Measurements from ENCODE around the gene SIRT5. TPM values are rescaled to one million over a fixed set of nuclear protein-coding genes. Genes with fewer than 3 reads are reported as not detected.

Gene SIRT5
- total RNA-seq, 1 experiment from 2014 or later: 13.8 TPM

DNA sequence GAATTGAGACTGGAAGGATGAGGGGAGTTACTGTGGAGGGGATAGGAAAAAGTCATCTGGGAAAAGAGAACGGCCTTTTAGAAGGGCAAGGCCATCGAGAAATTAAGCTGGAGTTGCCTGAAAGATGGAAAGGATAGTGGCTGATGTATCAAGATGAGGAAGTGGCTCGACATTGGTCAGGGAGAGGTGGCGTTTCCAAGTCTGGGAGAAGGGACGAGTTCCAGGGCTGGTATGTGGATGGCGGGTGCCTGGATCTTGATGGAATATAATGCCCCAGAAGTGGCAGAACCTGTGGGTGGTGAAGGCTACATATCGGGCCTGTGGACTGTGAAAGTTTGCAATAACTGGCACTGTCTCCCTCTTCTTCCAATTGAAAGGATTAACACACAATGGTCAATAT, 2.2 kb upstream of the SIRT5 start:
- RAD21 ChIA-PET (ENCODE audit: low non-redundant PET in 1 of 2, low total read pairs in 2 of 2, uncharacterized antibody in 2 of 2, unreplicated experiment in 2 of 2): no interaction called here
- Histone ChIP-seq H3K4me2 (ENCODE audit: low read length) (no peak overlapping the region), H3K9me2 (ENCODE audit: insufficient read depth) (no peaks in the 10 kb centered on the region), H2AFZ (ENCODE audit: low read depth, low read length, poor library complexity, severe bottlenecking) (no peak overlapping the region), H3K9ac (ENCODE audit: low read length) (no peak overlapping the region), H3K27me3 (ENCODE audit: insufficient read depth, low read length) (no peaks in the 10 kb centered on the region), H3K36me3 (ENCODE audit: control insufficient read depth in 1 of 2, insufficient read depth in 2 of 2, low read length in 2 of 2) (0 out of 4 replicates have a peak, but pooled peaks cover 0 to 4% of the 10 kb centered on the region in 2 experiments), H3K79me2 (ENCODE audit: insufficient read depth, low read length) (peaks cover 7% of the 10 kb centered on the region; the same call in 1 of the 2 replicates), H3K27ac (ENCODE audit: low read depth, low read length) (no peak overlapping the region), H3K4me1 (ENCODE audit: control insufficient read depth in 1 of 2, insufficient read depth in 2 of 2, low read length in 2 of 2) (peaks cover 8 to 21% of the 10 kb centered on the region in 2 experiments), H4K20me1 (ENCODE audit: insufficient read depth) (no peaks in the 10 kb centered on the region), H3K4me3 (replicated peaks in 1 of 2; ENCODE audit: low read depth in 1 of 2, low read length in 2 of 2) (no peak overlapping the region), H3K9me3 (ENCODE audit: control insufficient read depth in 1 of 2, insufficient read depth in 1 of 2, low read depth in 1 of 2, low read length in 2 of 2) (no peaks in the 10 kb centered on the region)
- ATAC-seq (no peak), DNase-seq (ENCODE audit: low read depth, low spot score) (no peak)
- intact Hi-C loops (cut with micrococcal nuclease): loop anchor here (5.0 kb wide), 1 partner anchor 85 kb away; the partner anchor contains the start of gene GFOD1
- POLR2A ChIA-PET: no interaction called here
- TF ChIP-seq POLR2AphosphoS5 (IDR thresholded peaks at IDR 0.05; ENCODE audit: low read depth, low read length) (0 out of 2 replicates have a peak, but pooled peaks have one; percentile 2), POLR2A (IDR thresholded peaks at IDR 0.05; ENCODE audit: borderline replicate concordance, extremely low read depth, insufficient read depth, insufficient read length) (no peak)
- BruUV-seq (replicated peaks): no TSS peak
- CTCF ChIA-PET: interaction anchor here (1.2 kb wide), 1 partner anchor 242 kb away, joined by 3 read pairs; no protein-coding TSS in a partner anchor

- ATAC-seq (no peak), DNase-seq (ENCODE audit: low read depth, low spot score) (no peak)
- H2AFZ ChIP-seq (ENCODE audit: low read depth, low read length, poor library complexity, severe bottlenecking): no peak overlapping the region
- POLR2A ChIA-PET: no interaction called here
- H3K4me2 ChIP-seq (ENCODE audit: low read length): peak overlapping the region; percentile 79
- intact Hi-C loops (cut with micrococcal nuclease): loop anchor here (5.0 kb wide), 1 partner anchor 86 kb away; the partner anchor contains the start of gene GFOD1
- CTCF ChIA-PET: no interaction called here
- H3K9me3 ChIP-seq (ENCODE audit: control insufficient read depth in 1 of 2, insufficient read depth in 1 of 2, low read depth in 1 of 2, low read length in 2 of 2): no peaks in the 10 kb centered on the region
- BruUV-seq (replicated peaks): no TSS peak
- no peaks in the 10 kb centered on the region for H4K20me1 ChIP-seq (ENCODE audit: insufficient read depth)
- H3K27me3 ChIP-seq (ENCODE audit: insufficient read depth, low read length): no peaks in the 10 kb centered on the region
- peak overlapping the region; percentile 68 to 85 for H3K4me3 ChIP-seq (replicated peaks in 1 of 2; ENCODE audit: low read depth in 1 of 2, low read length in 2 of 2)
- H3K9me2 ChIP-seq (ENCODE audit: insufficient read depth): no peaks in the 10 kb centered on the region
- TF ChIP-seq YY1 (IDR thresholded peaks at IDR 0.05; ENCODE audit: extremely low read depth, insufficient replicate concordance, low read depth, low read length): no peak
- TF ChIP-seq TCF7L2 (IDR thresholded peaks at IDR 0.05; ENCODE audit: borderline replicate concordance, extremely low read depth, insufficient read depth, insufficient read length): no peak
- TF ChIP-seq POLR2AphosphoS5 (IDR thresholded peaks at IDR 0.05; ENCODE audit: low read depth, low read length): 0 out of 2 replicates have a peak, but pooled peaks have one; percentile 7
- no peak for TF ChIP-seq ZFX (IDR thresholded peaks at IDR 0.05)
- no peak for TF ChIP-seq RAD21 (IDR thresholded peaks at IDR 0.05; ENCODE audit: low read depth)
- H3K79me2 ChIP-seq (ENCODE audit: insufficient read depth, low read length): peaks cover 7% of the 10 kb centered on the region; the same call in 1 of the 2 replicates
- RAD21 ChIA-PET (ENCODE audit: low non-redundant PET in 1 of 2, low total read pairs in 2 of 2, uncharacterized antibody in 2 of 2, unreplicated experiment in 2 of 2): no interaction called here
- peak overlapping the region; percentile 66; the same call in 1 of the 2 replicates for H3K27ac ChIP-seq (ENCODE audit: low read depth, low read length)
- H3K4me1 ChIP-seq (ENCODE audit: control insufficient read depth in 1 of 2, insufficient read depth in 2 of 2, low read length in 2 of 2): peaks cover 8 to 21% of the 10 kb centered on the region in 2 experiments
- 0 out of 4 replicates have a peak, but pooled peaks cover 0 to 4% of the 10 kb centered on the region in 2 experiments for H3K36me3 ChIP-seq (ENCODE audit: control insufficient read depth in 1 of 2, insufficient read depth in 2 of 2, low read length in 2 of 2)
- peak overlapping the region; percentile 94 for H3K9ac ChIP-seq (ENCODE audit: low read length)
These were observed 1.3 kb upstream of the SIRT5 start for GRCh38 chr6:13572951-13573654.
